Smooth muscle cell (in vitro differentiated cells): ENCODE results near the gene BCAS3. TPM values are rescaled to one million over a fixed set of nuclear protein-coding genes. Genes with fewer than 3 reads are reported as not detected.

ENCODE experiments used
- DNase-seq: peaks from one replicate; lab custom pipeline; 2025; ENCODE audit not compliant: unreplicated experiment; lab: John Stamatoyannopoulos, UW
- H2AFZ ChIP-seq: fragments of 200-600 bp; sonication (generic); 2 replicates; pipeline ENCODE4 v1.6.0; 2016; ENCODE audit warnings: antibody characterized with exemption, low read depth, mild to moderate bottlenecking
- H3F3A ChIP-seq: fragments of 200-600 bp; sonication (generic); 2 replicates; pipeline ENCODE4 v1.6.0; 2017; ENCODE audit warnings: antibody characterized with exemption, low read depth
- H3K27ac ChIP-seq: fragments of 200-600 bp; sonication (generic); 2 replicates; pipeline ENCODE4 v1.5.1; 2016; ENCODE audit warnings: low read depth, mild to moderate bottlenecking
- H3K27me3 ChIP-seq: fragments of 200-600 bp; sonication (generic); 2 replicates; pipeline ENCODE4 v1.6.1; 2016; ENCODE audit warnings: low read depth, mild to moderate bottlenecking
- H3K36me3 ChIP-seq: fragments of 200-600 bp; sonication (generic); 2 replicates; pipeline ENCODE4 v1.5.1; 2016; ENCODE audit warnings: low read depth
- H3K4me1 ChIP-seq: fragments of 200-600 bp; sonication (generic); 2 replicates; pipeline ENCODE4 v1.5.1; 2016; ENCODE audit warnings: low read depth
- H3K4me2 ChIP-seq: fragments of 200-600 bp; sonication (generic); 2 replicates; pipeline ENCODE4 v1.6.0; 2016; ENCODE audit warnings: mild to moderate bottlenecking
- H3K4me3 ChIP-seq: fragments of 200-600 bp; sonication (generic); 2 replicates; pipeline ENCODE4 v1.5.1; 2016; ENCODE audit warnings: mild to moderate bottlenecking
- H3K79me2 ChIP-seq: fragments of 200-600 bp; sonication (generic); 2 replicates; pipeline ENCODE4 v1.6.0; 2016; ENCODE audit warnings: low read depth, mild to moderate bottlenecking
- H3K9ac ChIP-seq: fragments of 200-600 bp; sonication (generic); 2 replicates; pipeline ENCODE4 v1.6.0; 2016; ENCODE audit warnings: low read depth
- H3K9me3 ChIP-seq: fragments of 200-600 bp; sonication (generic); replicated peaks from 2 replicates; pipeline ENCODE4 v1.5.1; 2016; ENCODE audit warnings: low read depth
- H4K20me1 ChIP-seq: fragments of 200-600 bp; sonication (generic); 2 replicates; pipeline ENCODE4 v1.6.0; 2016; ENCODE audit warnings: low read depth
- WGBS: methylation state at CpG from one replicate; pipeline ENCODE4 v1.1.7; 2016; ENCODE audit warnings: low lambda C conversion rate; 5-methylcytosine and 5-hydroxymethylcytosine counted together
- polyA plus RNA-seq: library from polyadenylated mRNA; unstranded; fragments of >200 nt; fragmentation: Nextera tagmentation; extraction: Ambion mirVana; gene quantifications from 2 replicates; pipeline ENCODE4 v1.2.1, GENCODE V29; 2016
- total RNA-seq: library from RNA; depleted of rRNA; stranded (reverse); fragments of >200 nt; gene quantifications from 2 replicates; pipeline ENCODE4 v1.2.3, GENCODE V29; 2014
- TF ChIP-seq, protein P1 (sequence below): fragments of 200-600 bp; sonication (generic); IDR thresholded peaks from 2 replicates; pipeline ENCODE4 v1.5.1; 2017; ENCODE audit warnings: borderline replicate concordance, mild to moderate bottlenecking, antibody characterized with exemption; ENCODE audit not compliant: insufficient read depth, poor library complexity, severe bottlenecking

The BCAS3 gene
- total and polyA plus RNA-seq, 2 experiments from 2014 or later = 17.2 to 54.5 TPM

DNA sequence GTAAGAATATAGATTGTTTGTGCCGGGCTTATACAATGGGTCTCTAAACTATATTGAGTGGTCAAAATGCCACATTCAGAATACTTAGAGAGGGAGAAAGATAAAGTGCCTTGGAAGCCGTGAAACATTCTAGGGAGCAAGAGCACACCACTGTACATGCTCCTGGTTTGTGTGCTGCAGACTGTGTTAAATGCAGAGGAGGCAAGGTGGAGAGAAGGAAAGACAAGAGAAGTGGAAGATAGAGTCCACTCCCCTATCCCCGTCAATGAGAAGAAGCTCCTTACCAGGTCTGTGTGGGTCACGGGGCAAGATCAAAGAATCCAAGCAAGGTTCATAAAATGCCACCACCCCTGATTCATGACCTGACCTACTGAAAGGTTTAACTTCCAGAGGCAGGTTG is 454.9 kb downstream of the BCAS3 start:
- H3K27ac ChIP-seq = no peak overlapping the region
- H3K9me3 ChIP-seq = no peaks in the 10 kb centered on the region
- H3K4me1 ChIP-seq = no peaks in the 10 kb centered on the region
- no peak overlapping the region for H3K9ac ChIP-seq
- no peak for DNase-seq
- peaks cover 4% of the 10 kb centered on the region for H3F3A ChIP-seq
- H3K36me3 ChIP-seq = no peaks in the 10 kb centered on the region
- no peak overlapping the region for H3K4me2 ChIP-seq
- TF ChIP-seq, protein P1, sequence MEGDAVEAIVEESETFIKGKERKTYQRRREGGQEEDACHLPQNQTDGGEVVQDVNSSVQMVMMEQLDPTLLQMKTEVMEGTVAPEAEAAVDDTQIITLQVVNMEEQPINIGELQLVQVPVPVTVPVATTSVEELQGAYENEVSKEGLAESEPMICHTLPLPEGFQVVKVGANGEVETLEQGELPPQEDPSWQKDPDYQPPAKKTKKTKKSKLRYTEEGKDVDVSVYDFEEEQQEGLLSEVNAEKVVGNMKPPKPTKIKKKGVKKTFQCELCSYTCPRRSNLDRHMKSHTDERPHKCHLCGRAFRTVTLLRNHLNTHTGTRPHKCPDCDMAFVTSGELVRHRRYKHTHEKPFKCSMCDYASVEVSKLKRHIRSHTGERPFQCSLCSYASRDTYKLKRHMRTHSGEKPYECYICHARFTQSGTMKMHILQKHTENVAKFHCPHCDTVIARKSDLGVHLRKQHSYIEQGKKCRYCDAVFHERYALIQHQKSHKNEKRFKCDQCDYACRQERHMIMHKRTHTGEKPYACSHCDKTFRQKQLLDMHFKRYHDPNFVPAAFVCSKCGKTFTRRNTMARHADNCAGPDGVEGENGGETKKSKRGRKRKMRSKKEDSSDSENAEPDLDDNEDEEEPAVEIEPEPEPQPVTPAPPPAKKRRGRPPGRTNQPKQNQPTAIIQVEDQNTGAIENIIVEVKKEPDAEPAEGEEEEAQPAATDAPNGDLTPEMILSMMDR = no peak
- no peaks in the 10 kb centered on the region for H3K27me3 ChIP-seq
- H4K20me1 ChIP-seq = no peaks in the 10 kb centered on the region
- WGBS = 84% methylated on average over 4 of the region's 4 CpGs
- no peaks in the 10 kb centered on the region for H3K79me2 ChIP-seq
- H2AFZ ChIP-seq = no peak overlapping the region
- H3K4me3 ChIP-seq = no peak overlapping the region

DNA sequence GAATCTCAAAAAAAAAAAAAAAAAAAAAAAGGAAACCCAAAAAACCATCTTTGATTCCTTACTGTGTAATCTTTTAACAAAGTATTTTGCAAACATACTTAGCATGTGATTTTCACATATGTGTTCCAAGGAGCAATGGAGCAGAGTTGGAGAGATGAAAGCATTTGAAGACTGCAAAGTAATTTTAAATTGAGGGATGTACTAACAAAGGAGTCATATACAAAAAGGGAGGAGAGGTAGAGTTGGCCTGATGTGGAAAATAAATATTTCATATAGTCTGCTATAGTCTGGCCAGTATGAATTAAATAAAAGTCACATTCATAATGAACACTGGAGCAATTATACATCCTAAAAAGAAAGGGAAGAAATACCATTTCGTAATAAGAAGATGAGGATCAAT is 456.2 kb downstream of the BCAS3 start:
- TF ChIP-seq, protein P1 = no peak
- H3F3A ChIP-seq = peaks cover 4% of the 10 kb centered on the region
- H3K36me3 ChIP-seq = no peaks in the 10 kb centered on the region
- no peak for DNase-seq
- no peaks in the 10 kb centered on the region for H3K79me2 ChIP-seq
- no peaks in the 10 kb centered on the region for H3K9me3 ChIP-seq
- H3K4me1 ChIP-seq = peaks cover 8% of the 10 kb centered on the region
- no peak overlapping the region for H3K9ac ChIP-seq
- H2AFZ ChIP-seq = no peak overlapping the region
- no peak overlapping the region for H3K4me2 ChIP-seq
- no peak overlapping the region for H3K4me3 ChIP-seq
- H3K27me3 ChIP-seq = no peaks in the 10 kb centered on the region
- no peak overlapping the region for H3K27ac ChIP-seq
- 100% methylated on average over 1 of the region's 1 CpG for WGBS
- H4K20me1 ChIP-seq = no peaks in the 10 kb centered on the region

DNA sequence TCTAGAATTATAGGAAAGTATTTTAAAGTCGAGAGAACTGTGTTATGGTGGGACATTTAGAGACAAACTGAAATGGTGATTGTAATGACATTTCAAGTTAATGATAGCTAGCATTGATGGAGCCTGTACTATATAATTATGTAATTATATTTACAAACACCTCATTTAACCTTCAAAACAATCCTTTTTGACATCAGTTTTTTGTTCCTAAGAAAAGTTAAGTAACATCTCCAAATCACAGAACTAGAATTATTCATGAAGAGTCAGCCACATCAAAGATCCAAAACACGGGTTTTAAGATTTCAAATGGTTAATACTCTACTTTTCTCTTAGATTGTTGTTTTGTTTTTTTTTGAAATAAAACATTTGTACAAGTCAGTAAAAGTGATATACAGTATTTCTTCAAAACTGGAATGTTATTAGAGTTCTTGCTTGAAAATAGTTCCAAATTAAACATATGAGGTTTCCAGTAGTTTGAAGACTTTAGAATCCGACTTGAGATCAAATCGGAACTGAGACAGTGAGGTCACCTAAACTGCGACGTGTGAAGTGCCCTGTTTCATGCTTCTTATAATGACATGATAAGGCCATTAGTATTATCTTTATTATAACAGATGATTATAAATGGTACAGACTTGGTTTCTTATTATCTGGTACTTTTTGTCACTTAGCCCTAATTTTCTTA is 457.0 kb downstream of the BCAS3 start:
- Histone ChIP-seq H3K27ac (no peak overlapping the region), H3K79me2 (no peaks in the 10 kb centered on the region), H3K9ac (no peak overlapping the region), H3K27me3 (no peaks in the 10 kb centered on the region), H3K4me1 (peaks cover 15% of the 10 kb centered on the region), H3K36me3 (no peaks in the 10 kb centered on the region), H2AFZ (no peak overlapping the region), H3K9me3 (no peaks in the 10 kb centered on the region), H3K4me3 (no peak overlapping the region), H3F3A (peaks cover 6% of the 10 kb centered on the region), H4K20me1 (no peaks in the 10 kb centered on the region), H3K4me2 (no peak overlapping the region)
- 82% methylated on average over 6 of the region's 6 CpGs for WGBS
- TF ChIP-seq, protein P1 = no peak
- DNase-seq = no peak

DNA sequence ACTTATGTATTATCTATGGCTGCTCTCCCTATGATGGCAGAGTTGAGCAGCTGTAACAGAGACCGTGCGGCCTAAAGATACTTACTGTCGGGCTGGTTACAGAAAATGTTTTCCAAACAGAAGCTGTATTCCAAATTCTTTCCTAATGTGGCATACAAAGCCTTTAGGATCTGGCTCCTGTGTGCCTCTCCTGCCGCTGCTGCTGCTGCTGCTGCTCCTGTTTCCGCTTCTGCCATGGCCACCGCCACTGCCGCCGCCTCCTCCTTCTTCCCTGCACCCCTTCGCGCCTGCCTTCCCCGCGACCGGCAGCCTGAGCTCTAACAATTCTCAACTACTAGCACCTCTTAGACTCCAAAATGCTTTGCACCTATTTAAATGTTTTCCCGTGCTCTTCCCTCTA is 458.1 kb downstream of the BCAS3 start:
- Histone ChIP-seq H3K27me3 (no peaks in the 10 kb centered on the region), H3K9me3 (no peaks in the 10 kb centered on the region), H3K79me2 (no peaks in the 10 kb centered on the region), H3K9ac (no peak overlapping the region), H3K27ac (no peak overlapping the region), H4K20me1 (no peaks in the 10 kb centered on the region), H2AFZ (no peak overlapping the region), H3K36me3 (no peaks in the 10 kb centered on the region), H3K4me3 (no peak overlapping the region), H3K4me2 (no peak overlapping the region), H3K4me1 (peaks cover 15% of the 10 kb centered on the region), H3F3A (peaks cover 6% of the 10 kb centered on the region)
- WGBS = 85% methylated on average over 14 of the region's 14 CpGs
- DNase-seq = no peak
- TF ChIP-seq, protein P1 = no peak
